K562 (cell line): Measurements from ENCODE around the gene RNU2-63P. TPM values are rescaled to one million over a fixed set of nuclear protein-coding genes. Genes with fewer than 3 reads are reported as not detected.
A peak's percentile ranks its signal among the peaks of the same experiment; 100 is the strongest.

Experiments used
- ARNT ChIP-seq, 2 experiments: fragments of 450-650 bp; IDR thresholded peaks; 2 replicates each; pipeline ENCODE4 v1.6.1; 2016; ENCODE audit warnings: mild to moderate bottlenecking in 1 of 2
- BCOR ChIP-seq: fragments of 450-650 bp; IDR thresholded peaks from 2 replicates; pipeline ENCODE4 v1.6.1; 2016
- CBX3 ChIP-seq, 2 experiments: IDR thresholded peaks; 1 replicate in 1 of 2; 2 replicates in 1 of 2; pipeline ENCODE4 v1.6.1; 2012; ENCODE audit warnings: inconsistent platforms in 2 of 2, low read length in 2 of 2, borderline replicate concordance in 1 of 2, control low read depth in 1 of 2
- CHD1 ChIP-seq: fragments of 200-600 bp; sonication (generic); IDR thresholded peaks from one replicate; pipeline ENCODE4 v1.6.1; 2012; ENCODE audit warnings: mild to moderate bottlenecking, moderate library complexity, low read length, inconsistent platforms
- ELF4 ChIP-seq: fragments of 450-650 bp; formaldehyde crosslinking; IDR thresholded peaks from 2 replicates; pipeline ENCODE4 v1.4.0; 2022; ENCODE audit warnings: missing genetic modification characterization
- FOXJ2 ChIP-seq: fragments of 200-800 bp; sonication (Bioruptor generic); IDR thresholded peaks from 2 replicates; pipeline ENCODE4 v1.6.1; 2016; ENCODE audit warnings: missing genetic modification characterization, missing compliant biosample characterization
- KDM1A ChIP-seq, 2 experiments: fragments of 450-650 bp; IDR thresholded peaks; 2 replicates each; pipeline ENCODE4 v1.6.1; 2016; ENCODE audit warnings: mild to moderate bottlenecking in 2 of 2
- MAZ ChIP-seq, 2 experiments: fragments of 450-650 bp in 1 of 2; sonication (generic) in 1 of 2; formaldehyde crosslinking; IDR thresholded peaks in 1 of 2; conservative IDR thresholded peaks in 1 of 2; 2 replicates each; pipeline versions ENCODE4 v1.4.0 to v1.5.0; 2020; ENCODE audit warnings: mild to moderate bottlenecking in 1 of 2, missing genetic modification reagents in 1 of 2
- MEIS2 ChIP-seq: fragments of 450-650 bp; IDR thresholded peaks from 2 replicates; pipeline ENCODE4 v1.6.1; 2014; ENCODE audit warnings: mild to moderate bottlenecking; ENCODE audit not compliant: partially characterized antibody
- MYC ChIP-seq, 2 experiments: fragments of 250-450 bp in 1 of 2; sonication (Bioruptor Pico) in 1 of 2; IDR thresholded peaks; 2 replicates each; pipeline versions ENCODE4 v1.5.1 to v1.6.1; 2012 to 2021; ENCODE audit warnings: low read depth in 2 of 2, borderline replicate concordance in 1 of 2, improper control_type of control experiment in 1 of 2, low read length in 1 of 2, mild to moderate bottlenecking in 1 of 2, moderate library complexity in 1 of 2
- NFRKB ChIP-seq: fragments of 450-650 bp; IDR thresholded peaks from 2 replicates; pipeline ENCODE4 v1.6.1; 2016; ENCODE audit warnings: low read depth
- OTX1 ChIP-seq: fragments of 450-650 bp; formaldehyde crosslinking; IDR thresholded peaks from 2 replicates; pipeline ENCODE4 v1.4.0; 2022; ENCODE audit warnings: mild to moderate bottlenecking
- PHB2 ChIP-seq: fragments of 450-650 bp; IDR thresholded peaks from 2 replicates; pipeline ENCODE4 v1.6.1; 2017; ENCODE audit warnings: low read depth
- PHF21A ChIP-seq: fragments of 450-650 bp; IDR thresholded peaks from 2 replicates; pipeline ENCODE4 v1.6.1; 2017; ENCODE audit warnings: low read depth, borderline replicate concordance
- PRMT5 ChIP-seq: sonication (generic); formaldehyde crosslinking; IDR thresholded peaks from 2 replicates; pipeline ENCODE4 v1.5.0; 2020; ENCODE audit warnings: missing genetic modification reagents
- RNF2 ChIP-seq: sonication (generic); IDR thresholded peaks from 2 replicates; pipeline ENCODE4 v1.6.1; 2016
- SIRT6 ChIP-seq: IDR thresholded peaks from one replicate; pipeline ENCODE4 v1.6.1; 2012; ENCODE audit warnings: low read depth, mild to moderate bottlenecking, control low read depth, inconsistent platforms, low read length, moderate library complexity
- TAL1 ChIP-seq: fragments of 450-650 bp; IDR thresholded peaks from 2 replicates; pipeline ENCODE4 v1.6.1; 2016; ENCODE audit warnings: mild to moderate bottlenecking
- TBP ChIP-seq: optimal IDR thresholded peaks from 2 replicates; pipeline ENCODE3; 2011; ENCODE audit warnings: low read depth, low read length, improper control_type of control experiment
- TCF3 ChIP-seq: sonication (generic); formaldehyde crosslinking; IDR thresholded peaks from 2 replicates; pipeline ENCODE4 v1.4.0; 2020; ENCODE audit warnings: mild to moderate bottlenecking, missing genetic modification reagents
- TCFL5 ChIP-seq: fragments of 250-450 bp; sonication (Bioruptor Pico); conservative IDR thresholded peaks from 2 replicates; pipeline ENCODE4 v1.6.1; 2021; ENCODE audit warnings: mild to moderate bottlenecking, moderate library complexity, matching md5 sums
- U2AF2 ChIP-seq: fragments of 200-400 bp; formaldehyde crosslinking; optimal IDR thresholded peaks from 2 replicates; pipeline ENCODE3; 2017; ENCODE audit warnings: low read depth, mild to moderate bottlenecking, low read length
- XRCC4 ChIP-seq: IDR thresholded peaks from one replicate; pipeline ENCODE4 v1.6.1; 2011; ENCODE audit not compliant: insufficient read depth, insufficient read length; ENCODE audit errors: extremely low read depth
- ZNF263 ChIP-seq: sonication (generic); formaldehyde crosslinking; IDR thresholded peaks from 2 replicates; pipeline ENCODE4 v1.8.0; 2022; ENCODE audit warnings: mild to moderate bottlenecking, missing genetic modification reagents, borderline replicate concordance
- polyA plus RNA-seq, 8 experiments: library from polyadenylated mRNA; depleted of rRNA in 4 of 8; stranded (reverse) in 5 of 8; unstranded in 3 of 8; fragments of >200 nt; fragmentation: Nextera tagmentation in 2 of 8; fragmentation: Illumina TruSeq in 1 of 8; extraction: Ambion mirVana in 2 of 8; extraction: Trizol in 1 of 8; gene quantifications; 2 replicates each; pipeline versions ENCODE4 v1.2.1 to v1.2.3, GENCODE V29; 2011 to 2014; ENCODE audit warnings: inconsistent platforms in 1 of 8, missing spikeins in 1 of 8
- total RNA-seq, 7 experiments: library from RNA; depleted of rRNA in 6 of 7; stranded (reverse); fragments of >200 nt in 6 of 7; fragmentation: Illumina TruSeq in 2 of 7; extraction: Trizol in 2 of 7; gene quantifications; 2 replicates each; pipeline versions ENCODE4 v1.2.1 to v1.2.3, GENCODE V29; 2011 to 2021; ENCODE audit warnings: low replicate concordance in 1 of 7
- TF ChIP-seq, protein P1 (sequence below): fragments of 450-650 bp; formaldehyde crosslinking; IDR thresholded peaks from 2 replicates; pipeline ENCODE4 v1.4.0; 2022; ENCODE audit warnings: missing genetic modification characterization
- TF ChIP-seq, protein P2 (sequence below): IDR thresholded peaks from 2 replicates; pipeline ENCODE4 v1.6.1; 2016; ENCODE audit warnings: missing genetic modification characterization, missing compliant biosample characterization
- TF ChIP-seq, protein P3 (sequence below): fragments of 450-650 bp; formaldehyde crosslinking; IDR thresholded peaks from 2 replicates; pipeline ENCODE4 v1.4.0; 2020; ENCODE audit warnings: mild to moderate bottlenecking

RNU2-63P gene
- total and polyA plus RNA-seq, 9 of the 15 experiments (the other 6 are each of a cell fraction or from before 2014, with no cell fraction given): 5.8 to 253 (median 169) TPM; not detected in 4

DNA sequence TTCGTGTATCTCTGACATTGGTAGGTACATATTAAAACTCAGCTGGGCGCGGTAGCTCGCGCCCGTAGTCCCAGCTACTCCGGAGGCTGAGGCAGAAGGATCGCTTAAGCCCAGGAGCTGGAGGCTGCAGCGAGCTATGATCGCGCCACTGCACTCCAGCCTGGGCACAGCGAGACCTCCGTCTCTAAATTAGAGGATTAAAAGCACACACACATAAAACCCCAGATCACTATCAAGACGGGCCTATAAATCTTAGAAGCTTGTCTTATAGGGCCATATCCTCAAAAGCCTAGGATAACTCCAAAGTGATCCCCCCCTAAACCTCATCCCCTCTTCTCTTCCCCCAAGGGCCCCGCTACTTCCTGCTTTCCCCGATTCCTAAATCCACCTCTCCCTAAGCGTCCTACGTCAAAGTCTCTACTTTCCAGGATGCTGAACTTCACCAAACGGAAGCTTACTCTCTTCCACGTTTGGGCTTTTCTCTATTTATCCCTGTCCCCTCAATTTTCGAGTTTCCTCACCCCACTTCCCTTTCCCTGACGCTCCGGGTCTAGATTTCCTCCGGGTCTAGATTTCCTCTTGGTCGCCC lies 38.5 kb upstream of the RNU2-63P start (continued):
- TF ChIP-seq MYC (IDR thresholded peaks at IDR 0.05; ENCODE audit: low read depth, low read length) (no peak), MYC (CRISPR knock-in tag; IDR thresholded peaks at IDR 0.05; ENCODE audit: borderline replicate concordance, low read depth) (0 out of 2 replicates have a peak, but pooled peaks have one; percentile 34), MAZ (CRISPR knock-in tag; conservative IDR thresholded peaks at IDR 0.05 in 1 of 2, IDR thresholded peaks at IDR 0.05 in 1 of 2) (0 out of 4 replicates have a peak, but pooled peaks of 1 of the 2 experiments have one; percentile 24), KDM1A (IDR thresholded peaks at IDR 0.05) (peak in 1 of 2 experiments; percentile 39; a peak in 1 of 4 replicates), MEIS2 (peak; percentile 43), CBX3 (IDR thresholded peaks at IDR 0.05; ENCODE audit: borderline replicate concordance in 1 of 2, low read length in 2 of 2) (no peak), TCF3 (no peak), TBP (no peak), PHF21A (no peak), XRCC4 (no peak), FOXJ2 (0 out of 2 replicates have a peak, but pooled peaks have one; percentile 5), NFRKB (peak; percentile 48; the same call in 1 of the 2 replicates), RNF2 (no peak), CHD1 (peak; percentile 78), ELF4 (0 out of 2 replicates have a peak, but pooled peaks have one; percentile 26), TAL1 (no peak; the same call in 1 of the 2 replicates), BCOR (peak; percentile 35; the same call in 1 of the 2 replicates), ARNT (IDR thresholded peaks at IDR 0.05) (peak; percentile 12 to 32; a peak in 1 of 4 replicates), U2AF2 (no peak), ZNF263 (CRISPR knock-in tag) (no peak), OTX1 (CRISPR knock-in tag) (0 out of 2 replicates have a peak, but pooled peaks have one; percentile 67), SIRT6 (no peak), PHB2 (0 out of 2 replicates have a peak, but pooled peaks have one; percentile 12), PRMT5 (no peak), TCFL5 (CRISPR knock-in tag) (no peak)
- TF ChIP-seq, protein P1, sequence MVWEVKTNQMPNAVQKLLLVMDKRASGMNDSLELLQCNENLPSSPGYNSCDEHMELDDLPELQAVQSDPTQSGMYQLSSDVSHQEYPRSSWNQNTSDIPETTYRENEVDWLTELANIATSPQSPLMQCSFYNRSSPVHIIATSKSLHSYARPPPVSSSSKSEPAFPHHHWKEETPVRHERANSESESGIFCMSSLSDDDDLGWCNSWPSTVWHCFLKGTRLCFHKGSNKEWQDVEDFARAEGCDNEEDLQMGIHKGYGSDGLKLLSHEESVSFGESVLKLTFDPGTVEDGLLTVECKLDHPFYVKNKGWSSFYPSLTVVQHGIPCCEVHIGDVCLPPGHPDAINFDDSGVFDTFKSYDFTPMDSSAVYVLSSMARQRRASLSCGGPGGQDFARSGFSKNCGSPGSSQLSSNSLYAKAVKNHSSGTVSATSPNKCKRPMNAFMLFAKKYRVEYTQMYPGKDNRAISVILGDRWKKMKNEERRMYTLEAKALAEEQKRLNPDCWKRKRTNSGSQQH: peak; percentile 64; the same call in 1 of the 2 replicates
- TF ChIP-seq, protein P2, sequence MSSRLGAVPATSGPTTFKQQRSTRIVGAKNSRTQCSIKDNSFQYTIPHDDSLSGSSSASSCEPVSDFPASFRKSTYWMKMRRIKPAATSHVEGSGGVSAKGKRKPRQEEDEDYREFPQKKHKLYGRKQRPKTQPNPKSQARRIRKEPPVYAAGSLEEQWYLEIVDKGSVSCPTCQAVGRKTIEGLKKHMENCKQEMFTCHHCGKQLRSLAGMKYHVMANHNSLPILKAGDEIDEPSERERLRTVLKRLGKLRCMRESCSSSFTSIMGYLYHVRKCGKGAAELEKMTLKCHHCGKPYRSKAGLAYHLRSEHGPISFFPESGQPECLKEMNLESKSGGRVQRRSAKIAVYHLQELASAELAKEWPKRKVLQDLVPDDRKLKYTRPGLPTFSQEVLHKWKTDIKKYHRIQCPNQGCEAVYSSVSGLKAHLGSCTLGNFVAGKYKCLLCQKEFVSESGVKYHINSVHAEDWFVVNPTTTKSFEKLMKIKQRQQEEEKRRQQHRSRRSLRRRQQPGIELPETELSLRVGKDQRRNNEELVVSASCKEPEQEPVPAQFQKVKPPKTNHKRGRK (tag): no peak
- TF ChIP-seq, protein P3, sequence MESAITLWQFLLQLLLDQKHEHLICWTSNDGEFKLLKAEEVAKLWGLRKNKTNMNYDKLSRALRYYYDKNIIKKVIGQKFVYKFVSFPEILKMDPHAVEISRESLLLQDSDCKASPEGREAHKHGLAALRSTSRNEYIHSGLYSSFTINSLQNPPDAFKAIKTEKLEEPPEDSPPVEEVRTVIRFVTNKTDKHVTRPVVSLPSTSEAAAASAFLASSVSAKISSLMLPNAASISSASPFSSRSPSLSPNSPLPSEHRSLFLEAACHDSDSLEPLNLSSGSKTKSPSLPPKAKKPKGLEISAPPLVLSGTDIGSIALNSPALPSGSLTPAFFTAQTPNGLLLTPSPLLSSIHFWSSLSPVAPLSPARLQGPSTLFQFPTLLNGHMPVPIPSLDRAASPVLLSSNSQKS (CRISPR knock-in tag): no peak
